GM12892 (cell line): ENCODE measurements around the gene CYB561D2.

Experiments used
- POLR2A ChIP-seq: IDR thresholded peaks from 2 replicates; pipeline ENCODE4 v1.6.1; 2011; ENCODE audit warnings: low read depth, low read length, control low read depth
- POLR2AphosphoS5 ChIP-seq: IDR thresholded peaks from 2 replicates; pipeline ENCODE4 v1.6.1; 2011; ENCODE audit warnings: low read depth, low read length, control low read depth
- TAF1 ChIP-seq: IDR thresholded peaks from 2 replicates; pipeline ENCODE4 v1.6.1; 2011; ENCODE audit warnings: low read depth, mild to moderate bottlenecking, control low read depth, low read length, borderline replicate concordance

GRCh38 chr3:50378757-50379156, 28.1 kb downstream of the CYB561D2 start:
- TF ChIP-seq TAF1 = no peak
- TF ChIP-seq POLR2AphosphoS5 = no peak
- no peak for TF ChIP-seq POLR2A
